Measurements from ENCODE around the gene NDUFS7.

Gene NDUFS7

DNA sequence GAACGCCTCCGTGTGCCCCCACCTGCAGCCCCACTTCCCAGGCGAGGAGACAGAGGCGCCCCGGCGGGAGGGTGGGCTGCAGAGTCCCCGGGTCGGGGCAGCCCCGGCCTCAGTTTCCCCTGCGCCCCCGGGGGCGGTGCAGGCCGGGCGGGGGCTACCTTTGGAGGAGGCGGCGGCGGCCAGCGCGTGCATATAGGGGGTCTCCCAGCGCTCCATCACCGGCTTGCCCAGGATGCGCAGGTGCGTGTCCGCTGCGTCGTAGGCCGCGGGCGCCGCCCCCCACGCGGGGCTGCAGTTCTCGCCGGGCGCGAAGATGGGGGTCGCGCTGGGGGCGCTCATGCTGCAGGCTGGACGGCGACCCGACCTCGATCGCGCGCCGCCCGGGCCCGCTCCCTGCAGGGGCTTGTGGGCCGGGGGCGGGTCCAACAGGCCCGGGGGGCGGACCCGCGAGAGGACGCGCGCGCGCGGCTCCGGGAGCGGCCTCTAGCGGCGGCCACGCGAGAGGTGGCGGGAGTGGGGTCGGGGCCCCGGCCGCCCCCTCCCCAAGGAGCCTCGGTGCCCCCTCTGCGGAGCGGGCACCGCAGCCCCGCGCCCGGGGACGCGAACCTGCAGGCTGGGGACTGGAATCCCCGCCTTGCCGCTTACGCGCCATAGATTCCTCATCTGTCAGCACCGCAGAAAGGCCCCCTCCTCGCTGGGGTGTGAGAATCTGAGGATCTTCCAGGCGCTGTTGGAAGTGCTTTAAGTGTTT, 17.6 kb downstream of the NDUFS7 start, which contains the start of gene GAMT:
TSS of gene GAMT (minus strand) at position 405 of the 751 bp plus-strand sequence. CDS start at position 339, 66 bp downstream.
- peak; percentile 14 for DNase-seq

DNA sequence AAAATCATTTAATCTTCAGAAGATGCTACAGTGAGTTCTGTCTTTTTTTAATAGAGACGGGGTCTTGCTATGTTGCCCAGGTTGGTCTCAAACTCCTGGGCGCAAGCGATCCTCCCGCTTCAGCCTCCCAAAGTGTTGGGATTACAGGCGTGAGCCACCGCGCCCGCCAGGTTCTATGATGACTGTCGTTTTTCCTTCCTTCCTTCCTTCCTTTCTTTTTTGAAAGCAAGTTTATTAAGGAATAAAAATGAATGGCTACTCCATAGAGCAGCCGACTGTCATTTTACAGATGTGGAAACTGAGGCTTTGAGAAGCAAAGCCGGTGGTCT, 18.1 kb downstream of the NDUFS7 start:
- no peak for DNase-seq

DNA sequence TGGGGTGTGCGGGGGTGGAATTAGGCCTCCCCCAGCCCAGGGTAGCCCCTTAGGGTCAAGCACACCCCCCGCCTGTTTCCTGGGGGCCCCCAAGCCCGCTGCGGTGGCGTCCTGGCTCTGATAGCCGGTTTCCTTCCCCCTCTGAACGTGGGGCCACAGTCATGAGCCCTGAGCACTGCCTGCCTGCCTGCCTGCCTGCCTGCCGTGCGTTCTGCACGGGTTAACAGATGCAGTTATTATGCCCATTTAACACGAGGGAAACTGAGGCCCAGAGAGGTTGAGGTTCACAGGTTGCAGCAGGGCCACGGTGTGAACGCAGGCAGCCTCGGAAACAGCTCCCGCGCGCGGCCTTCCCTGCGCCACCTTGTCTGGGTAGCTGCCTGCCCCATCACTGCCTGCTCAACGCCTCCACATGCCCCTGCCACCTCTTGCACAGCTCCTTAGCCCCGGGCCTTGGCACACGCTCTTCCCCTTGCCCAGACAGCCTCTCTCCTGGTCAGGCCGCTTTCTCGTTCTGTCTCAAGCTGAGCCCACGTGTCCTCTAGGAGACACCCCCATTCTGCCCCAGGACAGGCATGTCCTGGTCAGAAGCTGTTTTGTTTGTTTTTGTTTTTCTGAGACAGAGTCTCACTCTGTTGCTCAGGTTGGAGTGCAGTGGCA, 18.8 kb downstream of the NDUFS7 start:
- DNase-seq, result no peak

DNA sequence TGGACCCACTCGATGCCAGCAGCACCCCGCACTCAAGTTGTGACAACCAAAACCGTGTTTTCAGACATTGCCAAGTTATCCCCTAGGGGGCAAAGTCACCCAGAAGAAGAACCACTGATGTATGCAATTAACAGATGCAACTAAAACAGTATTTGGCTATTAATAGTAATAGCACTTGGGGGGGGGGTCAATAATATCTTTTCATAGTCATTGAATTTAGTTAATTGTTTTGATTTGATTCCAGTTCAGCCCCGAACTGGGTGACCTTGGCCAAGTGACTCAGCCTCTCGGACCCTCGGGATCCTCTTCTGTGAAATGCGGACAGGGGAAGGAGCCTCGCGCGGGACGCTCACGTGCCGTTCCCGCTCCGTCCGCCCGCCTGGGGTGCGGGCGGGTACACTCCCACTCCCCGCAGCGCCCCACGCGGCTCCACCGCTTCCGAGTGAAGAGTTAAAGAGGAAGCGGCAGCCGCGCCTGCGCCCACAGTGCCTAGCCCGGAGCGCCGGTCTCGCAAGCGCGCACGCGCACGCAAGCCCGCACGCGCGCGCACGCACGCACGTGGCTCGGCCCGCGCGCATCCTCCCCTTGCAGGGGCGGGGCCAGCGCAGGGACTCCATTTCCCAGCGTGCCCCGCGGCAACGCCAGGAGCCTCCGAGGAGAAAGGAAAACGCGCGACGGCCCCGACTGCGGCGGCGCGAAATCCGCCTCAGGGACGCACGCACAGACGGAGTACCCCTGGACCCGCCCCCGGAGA, 23.2 kb downstream of the NDUFS7 start:
- peak; percentile 95 for DNase-seq

DNA sequence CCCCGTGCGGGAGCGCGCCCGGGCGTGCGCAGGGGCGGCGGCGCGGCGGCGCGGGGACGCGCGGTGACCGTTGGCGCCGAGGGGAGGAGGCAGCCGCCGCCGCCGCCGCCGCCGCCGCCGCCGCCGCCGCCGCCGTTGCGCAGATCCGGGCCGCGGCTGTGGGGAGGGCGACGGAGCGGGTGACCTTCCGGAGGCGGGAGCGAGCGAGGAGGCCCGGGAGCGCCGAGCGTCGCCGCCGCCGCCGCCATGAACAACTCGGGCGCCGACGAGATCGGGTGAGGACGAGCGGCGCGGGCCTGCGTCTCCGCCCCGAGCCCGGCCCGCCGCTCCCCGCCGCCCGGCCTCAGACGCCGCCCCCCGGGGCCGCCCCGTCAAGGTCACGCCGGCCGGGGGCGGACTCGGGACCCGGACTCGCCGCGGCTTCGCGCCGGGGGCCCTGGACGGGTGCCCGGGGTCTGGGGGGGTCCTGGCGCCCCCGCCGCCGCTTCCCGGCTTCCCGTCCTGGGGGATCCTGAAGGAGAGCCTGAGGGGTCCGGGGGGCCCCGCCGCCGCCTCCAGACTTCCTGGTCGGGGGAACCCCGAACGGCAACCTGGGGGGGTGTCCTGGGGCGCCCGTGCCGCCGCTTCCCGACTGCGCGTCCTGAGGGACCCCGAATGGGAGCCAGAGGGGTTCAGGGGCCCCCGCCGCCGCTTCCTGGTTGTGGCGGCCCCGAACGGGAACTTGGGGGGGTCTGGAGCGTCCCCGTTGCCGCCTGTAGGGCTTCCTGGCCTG, 24.0 kb downstream of the NDUFS7 start, which contains the start of gene DAZAP1:
TSS of gene DAZAP1 (plus strand) at position 59 of the 772 bp plus-strand sequence. CDS start at position 247, 188 bp downstream.
- DNase-seq, result peak; percentile 43

DNA sequence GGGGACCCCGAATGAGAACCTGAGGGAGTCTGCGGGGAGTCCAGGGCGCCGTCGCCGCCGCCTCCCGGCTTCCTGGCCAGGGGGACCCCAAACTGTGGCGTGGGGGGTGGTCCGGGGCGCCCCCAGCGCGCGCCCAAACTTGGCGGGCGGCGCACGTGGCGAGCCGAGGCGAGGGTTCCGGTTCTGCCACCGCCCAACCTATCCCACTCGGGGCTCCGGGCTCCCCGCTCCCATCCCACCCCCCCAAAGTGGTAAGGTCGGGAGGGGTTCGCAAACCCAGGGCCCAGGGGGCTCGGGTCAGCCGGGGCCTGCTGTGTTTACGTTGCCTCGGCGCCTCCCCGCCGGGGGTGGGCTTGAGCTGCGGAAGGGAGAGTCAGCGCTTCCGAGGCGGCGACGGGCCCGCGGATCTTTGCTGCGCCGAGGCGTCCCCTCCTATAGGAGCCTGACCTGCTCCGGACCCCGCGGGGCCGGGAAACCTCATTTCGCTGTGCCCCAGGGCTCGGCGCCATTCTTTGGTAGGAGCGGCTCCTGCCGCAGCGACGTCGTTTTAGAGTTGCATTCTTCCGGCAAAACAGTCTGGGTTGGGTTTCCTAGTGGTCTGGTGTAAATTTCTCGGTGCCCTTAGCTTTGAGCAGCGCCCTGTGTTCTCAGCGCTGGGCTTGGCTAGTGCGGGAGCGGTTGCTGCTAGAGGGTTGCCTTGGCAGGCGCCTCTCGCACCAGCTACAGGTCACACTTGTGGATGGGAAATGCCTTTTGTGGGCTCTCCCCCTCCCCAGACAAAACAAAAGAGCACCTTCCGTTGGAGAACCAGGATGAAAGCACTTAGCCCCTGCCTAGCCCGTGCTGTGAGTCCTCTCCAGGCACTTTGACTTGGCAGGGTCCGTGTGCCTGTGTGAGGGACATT, 24.8 kb downstream of the NDUFS7 start:
- peak; percentile 33 for DNase-seq

DNA sequence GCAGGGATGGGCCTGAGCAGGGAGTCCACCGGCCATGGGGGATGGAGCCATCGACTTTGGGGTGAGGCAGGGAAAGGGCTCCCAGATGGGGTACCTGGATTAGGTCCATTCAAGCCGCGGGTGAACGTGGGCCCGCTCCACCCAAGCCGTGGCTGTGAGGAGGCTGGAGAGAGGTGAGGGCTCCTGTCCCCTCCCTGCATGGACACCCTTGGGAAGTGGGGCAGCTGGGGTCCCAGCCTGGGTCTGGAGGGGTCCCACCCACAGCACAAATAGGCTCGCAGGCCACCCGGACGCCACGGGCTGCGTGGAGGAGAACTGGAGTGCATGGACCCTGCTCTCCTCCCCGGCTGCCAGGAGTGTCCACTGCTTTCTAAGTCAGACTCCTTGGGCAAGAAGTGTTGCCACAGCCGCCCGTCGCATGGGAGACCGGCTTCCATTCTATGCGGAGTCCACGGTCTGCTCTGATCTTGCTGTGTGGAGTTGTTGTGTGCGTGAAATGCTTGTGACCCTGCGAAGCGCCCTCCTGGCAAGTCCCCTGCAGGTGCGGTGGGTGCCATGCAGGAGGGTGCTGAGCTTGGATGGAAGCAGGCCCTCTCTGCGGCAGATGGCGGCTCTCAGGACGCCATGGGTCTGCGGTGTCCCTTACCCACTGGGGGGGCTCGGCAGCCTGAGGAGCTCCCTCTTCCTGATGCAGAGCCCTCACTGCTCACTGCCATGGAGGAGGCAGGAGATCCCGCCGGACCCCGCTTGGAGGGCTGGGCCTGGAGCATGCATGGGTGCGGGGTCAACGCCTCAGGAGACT, 25.7 kb downstream of the NDUFS7 start:
- no peak for DNase-seq

DNA sequence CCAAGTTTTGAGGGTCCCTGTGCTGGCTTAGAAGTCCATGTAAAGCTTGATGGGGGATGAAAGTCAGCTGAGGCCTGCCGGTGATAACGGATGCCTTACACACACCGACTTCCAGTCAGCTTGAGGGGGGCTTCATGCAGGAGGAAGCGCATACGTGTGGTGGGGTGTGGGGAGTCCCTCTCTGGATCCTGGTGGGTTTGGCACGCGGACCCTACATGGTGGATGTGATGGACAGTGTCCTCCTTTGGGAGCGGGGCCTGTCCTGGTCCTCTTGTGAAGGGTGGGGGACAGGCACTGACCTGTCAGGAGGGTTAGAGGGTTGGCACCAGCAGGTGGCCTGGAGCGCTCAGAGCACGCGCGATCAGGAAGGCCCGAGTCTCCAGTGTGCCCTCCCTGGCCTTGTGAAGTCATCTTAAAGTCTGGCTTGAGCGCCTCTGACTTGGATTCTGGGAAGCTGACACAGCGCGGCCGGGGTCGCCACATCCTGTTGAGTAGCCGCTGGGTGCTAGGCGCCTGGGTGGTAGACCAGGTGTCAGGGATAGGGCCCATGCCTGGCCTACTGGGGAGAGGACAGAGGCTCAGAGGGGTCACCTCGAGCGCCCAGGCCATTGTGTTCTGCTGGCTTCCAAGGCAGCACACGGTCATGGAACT, 26.6 kb downstream of the NDUFS7 start:
- no peak for DNase-seq

DNA sequence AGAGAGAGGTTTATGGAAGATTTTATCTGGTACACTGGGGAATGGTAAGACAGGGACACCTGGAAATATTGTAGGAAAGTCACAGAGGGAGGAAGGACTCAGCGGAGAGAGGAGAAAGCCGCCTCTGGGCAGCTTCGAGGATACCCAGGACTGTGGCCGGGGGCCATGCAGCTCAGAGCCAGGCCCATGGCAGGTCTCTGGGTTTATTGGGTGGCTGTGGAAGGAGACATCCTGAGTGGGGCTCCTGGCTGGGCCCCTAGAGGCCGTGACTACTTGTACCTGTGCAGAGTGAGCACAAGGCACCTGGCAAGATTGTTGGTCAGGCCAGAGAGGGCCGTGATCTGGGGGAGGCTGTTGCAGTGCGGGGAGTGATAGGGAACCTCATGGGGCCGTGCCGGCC, 27.1 kb downstream of the NDUFS7 start:
- DNase-seq, result no peak

DNA sequence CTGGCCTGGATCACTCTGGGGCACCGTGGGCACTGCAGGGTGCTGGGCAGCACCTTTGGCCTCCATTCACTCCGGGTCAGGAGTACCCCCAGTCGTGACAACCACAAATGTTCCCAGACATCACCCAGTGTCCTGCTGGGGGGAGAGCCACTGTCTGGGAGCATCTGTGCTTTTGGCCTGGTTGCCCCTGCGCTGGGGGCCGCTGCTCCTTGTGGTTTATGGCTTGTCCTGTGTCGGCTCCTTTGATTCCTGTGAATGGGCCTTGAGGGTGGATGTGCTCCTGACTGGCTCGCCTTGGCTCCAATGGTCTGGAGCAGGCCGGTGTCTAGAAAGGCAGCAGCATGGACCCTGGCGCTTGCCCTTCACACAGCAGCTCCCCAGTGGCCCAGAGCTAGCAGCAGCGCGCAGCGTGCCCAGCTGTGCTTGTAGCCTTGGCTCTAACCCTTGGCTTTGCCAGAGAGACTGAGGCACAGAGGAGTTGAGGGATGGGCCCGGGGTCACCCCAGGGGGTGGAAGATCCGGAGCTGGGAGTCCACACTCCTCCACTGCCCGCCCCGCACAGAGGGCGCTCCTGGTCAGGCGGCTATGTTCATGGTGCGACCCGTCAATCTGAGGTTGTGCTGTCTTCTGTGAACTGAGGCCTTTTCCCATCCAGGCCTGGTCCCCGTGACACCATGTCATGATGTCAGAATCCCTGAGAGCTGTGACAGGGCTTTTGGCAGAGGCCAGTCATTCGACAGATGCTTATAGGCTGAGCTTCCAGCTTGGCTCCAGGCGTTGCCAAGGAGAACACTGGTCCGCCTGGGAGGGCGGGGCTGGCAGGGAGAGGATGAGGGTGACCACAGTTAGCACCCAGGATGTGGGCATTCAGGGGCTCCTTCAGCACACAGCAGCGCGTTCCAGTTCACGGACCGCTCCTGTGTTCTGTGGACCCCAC, 27.8 kb downstream of the NDUFS7 start:
- DNase-seq, result no peak

DNA sequence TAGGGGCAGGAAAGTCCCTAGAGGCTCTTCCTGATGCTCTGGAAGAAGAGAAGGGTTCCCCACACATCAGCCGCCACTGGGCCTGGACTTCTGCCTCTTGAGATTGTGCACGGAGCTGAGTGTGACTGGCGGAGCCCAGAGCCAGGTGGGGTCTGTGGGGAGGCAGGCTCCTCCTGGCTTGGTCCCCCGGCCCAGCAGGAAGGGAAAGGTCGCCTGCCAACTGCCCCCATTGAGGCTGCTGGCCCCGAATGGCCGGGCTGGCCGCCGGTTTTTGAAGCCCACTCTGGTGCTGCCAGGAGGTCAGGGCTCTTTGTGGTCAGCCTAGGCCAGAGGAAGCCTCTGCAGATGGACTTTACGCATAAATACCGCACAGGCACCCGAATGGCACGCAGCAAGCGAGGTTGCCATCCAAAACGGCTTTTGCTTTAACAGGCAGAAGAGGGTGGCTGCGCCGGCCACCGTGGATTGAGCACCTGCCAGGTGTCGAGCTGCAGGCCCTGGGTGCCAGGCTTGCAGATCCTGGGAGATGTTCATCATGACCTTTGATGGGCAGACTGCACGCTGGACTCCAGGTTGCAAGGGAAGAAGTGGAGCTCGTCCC, 28.7 kb downstream of the NDUFS7 start:
- DNase-seq, result no peak

DNA sequence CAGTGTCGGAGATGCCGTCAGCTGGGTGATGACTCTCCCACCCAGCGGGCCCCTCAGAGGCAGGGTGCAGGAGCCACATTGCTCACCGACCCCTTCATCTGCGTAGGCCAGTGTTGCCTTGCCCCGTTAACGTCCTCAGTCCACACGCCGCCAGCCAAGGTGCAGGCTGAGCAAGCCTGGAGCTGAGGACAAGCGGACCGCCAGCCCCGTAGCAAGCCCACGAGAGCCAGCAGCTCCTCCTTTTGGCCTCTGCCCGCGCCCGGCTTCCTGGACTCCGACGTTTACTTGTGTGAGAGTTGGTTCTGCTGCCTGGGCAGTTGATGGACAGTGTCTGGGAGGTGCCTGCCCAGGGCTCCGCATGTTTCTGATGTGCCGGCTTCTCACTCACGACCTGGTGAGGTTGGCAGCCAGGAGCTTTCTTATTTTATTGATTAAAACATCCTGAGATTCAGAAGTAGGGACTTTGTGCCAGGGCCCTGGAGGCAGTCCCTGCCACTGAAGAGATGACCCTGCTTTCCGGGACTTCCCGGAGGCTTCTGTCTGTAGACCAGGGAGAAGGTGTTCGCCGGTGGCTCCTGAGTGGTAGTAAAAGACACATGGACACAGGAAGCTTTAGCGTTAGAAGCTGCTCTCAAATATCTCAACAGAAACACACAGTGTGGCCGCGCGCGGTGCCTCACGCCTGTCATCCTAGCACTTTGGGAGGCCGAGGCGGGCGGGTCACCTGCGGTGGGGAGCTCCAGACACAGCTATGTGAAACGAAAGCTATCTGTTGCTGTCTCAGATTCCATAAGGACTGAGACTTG, 29.5 kb downstream of the NDUFS7 start:
- DNase-seq, result no peak

DNA sequence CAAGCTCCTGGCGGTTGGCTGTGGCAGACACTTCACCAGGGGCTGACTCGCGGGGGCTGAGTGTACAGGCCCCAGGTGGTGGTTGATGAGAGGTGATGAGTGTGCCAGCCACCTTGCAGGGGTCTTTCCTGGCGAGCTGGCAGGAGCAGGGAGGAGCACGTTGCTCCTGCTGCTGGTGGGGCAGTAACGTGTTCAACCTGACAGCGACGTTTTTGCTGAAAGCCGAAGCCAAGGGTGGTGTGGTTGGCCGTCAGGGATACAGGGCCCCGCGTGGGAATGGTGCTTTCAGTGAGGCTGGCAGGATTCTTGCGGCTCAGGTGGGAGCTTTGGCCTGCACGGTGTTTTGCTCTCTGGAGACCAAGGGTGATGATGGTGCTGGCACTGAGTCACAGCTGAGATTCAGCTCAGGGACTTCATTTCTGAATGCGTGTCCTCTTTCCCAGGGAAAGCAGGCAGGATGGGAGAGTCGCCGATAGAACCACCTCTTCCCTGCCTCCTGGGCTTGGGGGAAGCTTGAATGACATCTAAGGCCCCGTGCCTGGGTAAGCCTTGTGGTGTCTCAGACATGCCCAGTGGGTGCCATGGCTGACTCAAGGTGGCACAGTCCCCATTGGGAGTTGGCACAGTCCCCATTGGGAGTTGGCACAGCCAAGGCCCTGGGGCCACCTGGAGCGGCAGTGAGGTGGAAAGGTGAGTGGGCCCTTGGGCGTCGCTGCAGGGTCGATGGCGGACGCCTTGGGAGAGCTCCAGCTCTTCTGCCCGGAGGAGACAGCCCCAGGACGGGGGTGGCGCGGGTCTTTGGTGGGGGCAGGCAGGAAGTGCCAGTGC, 32.5 kb downstream of the NDUFS7 start:
- DNase-seq, result no peak

DNA sequence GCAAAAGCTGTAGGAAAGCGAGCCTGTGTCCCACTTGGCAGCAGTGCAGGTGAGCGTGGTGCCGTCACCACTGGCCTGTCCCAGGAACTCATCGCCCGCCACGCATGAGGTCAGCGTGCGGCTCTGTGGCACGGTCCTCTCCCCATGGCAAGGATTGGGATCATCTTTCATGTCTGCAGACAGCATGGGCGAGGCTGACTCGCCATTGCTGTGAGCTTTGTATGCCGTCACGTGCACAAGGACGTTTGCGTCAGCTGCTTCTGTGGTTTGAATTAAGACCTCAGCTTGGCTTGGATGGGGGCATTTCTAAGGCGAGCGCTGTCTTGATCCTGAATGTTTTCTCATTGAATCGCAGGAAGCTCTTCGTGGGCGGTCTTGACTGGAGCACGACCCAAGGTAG, 33.4 kb downstream of the NDUFS7 start:
- no peak for DNase-seq

DNA sequence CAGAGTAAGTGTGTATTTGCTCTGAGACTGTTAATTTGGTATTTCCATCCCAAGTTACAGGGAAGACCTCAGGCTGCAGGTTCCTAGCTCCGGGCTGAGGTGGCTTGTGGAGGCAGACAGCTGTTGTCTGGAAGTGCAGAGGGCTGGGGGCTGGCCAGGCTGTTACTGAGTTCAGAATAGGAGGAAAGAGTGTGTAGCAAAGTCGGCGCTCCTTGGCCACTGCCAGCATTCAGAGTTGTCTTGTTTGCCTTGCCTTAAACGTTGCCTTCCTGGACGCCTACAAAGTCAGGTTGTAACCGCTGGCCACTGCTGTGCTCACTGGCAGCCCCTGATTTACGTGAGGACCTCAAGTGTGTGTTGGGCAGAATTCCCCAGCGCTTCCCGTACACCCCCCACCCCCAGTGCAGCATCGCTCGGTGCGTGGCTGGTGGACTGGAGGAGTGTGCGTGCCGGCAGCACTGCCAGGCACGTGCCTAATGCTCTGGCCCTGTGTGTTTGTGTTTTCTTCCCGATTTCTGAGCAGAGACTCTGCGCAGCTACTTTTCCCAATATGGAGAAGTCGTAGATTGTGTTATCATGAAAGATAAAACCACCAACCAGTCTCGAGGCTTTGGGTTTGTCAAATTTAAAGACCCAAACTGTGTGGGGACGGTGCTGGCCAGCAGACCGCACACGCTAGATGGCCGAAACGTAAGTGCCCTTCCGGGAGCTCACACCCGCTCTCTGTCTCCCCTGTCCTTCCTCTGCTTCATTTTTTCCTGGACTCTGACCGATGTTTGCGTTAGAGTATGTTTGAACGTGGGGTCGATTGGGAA, 34.2 kb downstream of the NDUFS7 start:
- DNase-seq, result no peak

DNA sequence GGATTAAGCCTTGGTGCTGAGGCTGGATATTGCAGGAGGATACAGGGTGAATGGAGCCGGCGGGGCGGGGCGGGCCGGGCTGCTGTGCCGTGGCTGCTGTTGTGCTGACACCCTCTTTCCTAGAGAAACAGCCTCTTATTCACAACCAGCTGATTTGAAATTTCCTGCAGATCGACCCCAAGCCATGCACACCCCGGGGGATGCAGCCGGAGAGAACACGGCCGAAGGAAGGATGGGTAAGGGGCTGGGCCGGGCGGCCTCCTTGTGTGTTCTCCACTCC, 34.7 kb downstream of the NDUFS7 start:
- DNase-seq, result no peak

Data from NCI-H146 (cell line).